IMR-90 (cell line): ENCODE data around the gene SEMA6A. TPM values are rescaled to one million over a fixed set of nuclear protein-coding genes. Genes with fewer than 3 reads are reported as not detected.

ENCODE experiments used
- ATAC-seq: fragments of 200-7000 bp; cut with Tn5 transposase; 2 replicates; pipeline ENCODE4 v1.9.1; 2020; ENCODE audit warnings: low read depth, mild to moderate bottlenecking, moderate library complexity
- BruUV-seq: library from RNA; stranded (reverse); fragments of 400-500 nt; replicated peaks from 2 replicates; lab custom pipeline; 2021; lab: Mats Ljungman, UMichigan
- CTCF ChIA-PET: fragments of 300-600 bp; formaldehyde crosslinking; extraction: SDS; loops from one replicate; lab custom pipeline; 2021; ENCODE audit warnings: antibody characterized with exemption; lab: Yijun Ruan, JAX
- POLR2A ChIA-PET: fragments of 300-600 bp; sonication (Branson Sonifier 250); formaldehyde crosslinking; loops from one replicate; lab custom pipeline; 2022; ENCODE audit warnings: antibody characterized with exemption; ENCODE audit not compliant: unreplicated experiment; lab: Charles Lee
- DNase-seq: peaks from one replicate; pipeline ENCODE4 v3.0.0; 2013
- H2AFZ ChIP-seq: replicated peaks from 2 replicates; pipeline ENCODE3; 2013; ENCODE audit warnings: low read length, mild to moderate bottlenecking; ENCODE audit not compliant: poor library complexity
- H2AK5ac ChIP-seq: 2 replicates; pipeline ENCODE4 v1.6.1; 2013; ENCODE audit warnings: low read depth, low read length, inconsistent platforms
- H2AK9ac ChIP-seq: replicated peaks from 2 replicates; pipeline ENCODE3; 2013; ENCODE audit warnings: mild to moderate bottlenecking, low read depth, low read length, moderate library complexity; ENCODE audit not compliant: poor library complexity
- H2BK120ac ChIP-seq: 2 replicates; pipeline ENCODE4 v1.6.1; 2013; ENCODE audit warnings: low read depth, low read length, inconsistent platforms
- H2BK15ac ChIP-seq: 3 replicates; pipeline ENCODE4 v1.6.1; 2013; ENCODE audit warnings: low read depth, low read length, inconsistent platforms
- H2BK20ac ChIP-seq: 2 replicates; pipeline ENCODE4 v1.6.1; 2013; ENCODE audit warnings: low read depth, mild to moderate bottlenecking, inconsistent platforms, low read length, moderate library complexity
- H2BK5ac ChIP-seq: 2 replicates; pipeline ENCODE4 v1.6.1; 2013; ENCODE audit warnings: mild to moderate bottlenecking, low read depth, low read length, inconsistent platforms; ENCODE audit not compliant: poor library complexity, severe bottlenecking
- H3K14ac ChIP-seq: replicated peaks from 2 replicates; pipeline ENCODE4 v1.6.1; 2013; ENCODE audit warnings: low read depth, low read length, inconsistent platforms
- H3K18ac ChIP-seq: 2 replicates; pipeline ENCODE4 v1.6.1; 2013; ENCODE audit warnings: low read depth, low read length, control low read depth
- H3K23ac ChIP-seq: 2 replicates; pipeline ENCODE4 v1.6.1; 2013; ENCODE audit warnings: low read depth, low read length, inconsistent platforms
- H3K27ac ChIP-seq: 2 replicates; pipeline ENCODE4 v1.5.1; 2013; ENCODE audit warnings: mild to moderate bottlenecking, control low read depth, low read length; ENCODE audit not compliant: insufficient read depth
- H3K27me3 ChIP-seq: 2 replicates; pipeline ENCODE4 v1.6.1; 2013; ENCODE audit warnings: low read length; ENCODE audit not compliant: control insufficient read depth, insufficient read depth
- H3K36me3 ChIP-seq: 2 replicates; pipeline ENCODE4 v1.6.1; 2013; ENCODE audit warnings: low read length, mixed read lengths; ENCODE audit not compliant: control insufficient read depth, insufficient read depth
- H3K4ac ChIP-seq: 2 replicates; pipeline ENCODE4 v1.6.1; 2013; ENCODE audit warnings: low read depth, low read length, inconsistent platforms
- H3K4me1 ChIP-seq: 2 replicates; pipeline ENCODE4 v1.6.1; 2013; ENCODE audit warnings: low read length, mixed read lengths; ENCODE audit not compliant: control insufficient read depth, insufficient read depth
- H3K4me2 ChIP-seq: 2 replicates; pipeline ENCODE4 v1.6.1; 2013; ENCODE audit warnings: low read depth, mild to moderate bottlenecking, control low read depth, low read length, moderate library complexity
- H3K4me3 ChIP-seq: 2 replicates; pipeline ENCODE4 v1.5.1; 2013; ENCODE audit warnings: low read depth, mild to moderate bottlenecking, control low read depth, low read length, moderate library complexity; ENCODE audit not compliant: insufficient read depth
- H3K56ac ChIP-seq: 2 replicates; pipeline ENCODE4 v1.6.1; 2013; ENCODE audit warnings: low read length, inconsistent platforms; ENCODE audit not compliant: insufficient read depth; ENCODE audit errors: extremely low read depth
- H3K79me1 ChIP-seq, 2 experiments: 2 replicates each; pipeline ENCODE4 v1.6.1; 2013; ENCODE audit warnings: low read length in 2 of 2, inconsistent platforms in 1 of 2, low read depth in 1 of 2
- H3K9ac ChIP-seq: 2 replicates; pipeline ENCODE4 v1.6.1; 2013; ENCODE audit warnings: low read depth, low read length, control low read depth
- H3K9me1 ChIP-seq: 2 replicates; pipeline ENCODE4 v1.6.1; 2013; ENCODE audit warnings: low read length, inconsistent platforms; ENCODE audit not compliant: insufficient read depth
- H3K9me3 ChIP-seq: 2 replicates; pipeline ENCODE4 v1.6.1; 2013; ENCODE audit warnings: low read length; ENCODE audit not compliant: control insufficient read depth, insufficient read depth
- H4K20me1 ChIP-seq: 2 replicates; pipeline ENCODE4 v1.6.1; 2013; ENCODE audit warnings: low read length, inconsistent platforms; ENCODE audit not compliant: insufficient read depth
- H4K5ac ChIP-seq: 2 replicates; pipeline ENCODE4 v1.6.1; 2013; ENCODE audit warnings: mild to moderate bottlenecking, low read depth, low read length, control low read depth
- H4K8ac ChIP-seq, 2 experiments: 2 replicates each; pipeline ENCODE4 v1.6.1; 2013; ENCODE audit warnings: low read depth in 2 of 2, low read length in 2 of 2, control low read depth in 1 of 2, inconsistent platforms in 1 of 2
- H4K91ac ChIP-seq: 2 replicates; pipeline ENCODE4 v1.6.1; 2013; ENCODE audit warnings: low read depth, low read length, inconsistent platforms; ENCODE audit not compliant: insufficient read depth
- RAD21 ChIP-seq: IDR thresholded peaks from 2 replicates; pipeline ENCODE4 v1.6.1; 2012; ENCODE audit warnings: low read length, improper control_type of control experiment
- SMC3 ChIP-seq: fragments of 150-350 bp; IDR thresholded peaks from 2 replicates; pipeline ENCODE4 v1.6.1; 2016; ENCODE audit warnings: low read depth, mild to moderate bottlenecking, antibody characterized with exemption, low read length, moderate library complexity
- WGBS, 2 experiments: methylation state at CpG; one replicate each; pipeline versions ENCODE4 v1.1.5 to v1.1.7; 2013; ENCODE audit warnings: missing lambda C conversion rate in 2 of 2; ENCODE audit not compliant: insufficient read length in 1 of 2; ENCODE audit errors: extremely low coverage in 2 of 2; 5-methylcytosine and 5-hydroxymethylcytosine counted together
- dilution Hi-C: fragments of 300-500 bp; cut with HindIII; formaldehyde crosslinking; loops from one replicate; pipeline ENCODE4 v1.14.3; 2018; ENCODE audit warnings: low sequenced_read_pairs; ENCODE audit not compliant: unreplicated experiment
- in situ Hi-C: fragments of 300-500 bp; cut with MboI; formaldehyde crosslinking; loops from 3 replicates; pipeline ENCODE4 v1.14.3; 2019; ENCODE audit warnings: low sequenced_read_pairs, inconsistent platforms, mixed read lengths
- intact Hi-C: fragments of 100-400 bp; cut with micrococcal nuclease; formaldehyde crosslinking; loops from 2 replicates; pipeline ENCODE4 v1.10.0; 2022
- polyA plus RNA-seq, 3 experiments: library from polyadenylated mRNA; depleted of rRNA; stranded (reverse); fragments of >200 nt; gene quantifications; 2 replicates each; pipeline ENCODE4 v1.2.3, GENCODE V29; 2012; ENCODE audit warnings: low replicate concordance in 1 of 3
- total RNA-seq: library from RNA; depleted of rRNA; stranded (reverse); fragments of >200 nt; gene quantifications from 2 replicates; pipeline ENCODE4 v1.2.3, GENCODE V29; 2012
- TF ChIP-seq, protein P1 (sequence below): fragments of 150-350 bp; IDR thresholded peaks from 2 replicates; pipeline ENCODE4 v1.6.1; 2016; ENCODE audit warnings: low read depth, mild to moderate bottlenecking, low read length, moderate library complexity, borderline replicate concordance
- TF ChIP-seq, protein P2 (sequence below): fragments of 150-350 bp; IDR thresholded peaks from 2 replicates; pipeline ENCODE4 v1.6.1; 2017; ENCODE audit warnings: mild to moderate bottlenecking, antibody characterized with exemption, low read length, low read depth
- TF ChIP-seq, protein P3 (sequence below): conservative IDR thresholded peaks from 2 replicates; pipeline ENCODE4 v1.5.1; 2012; ENCODE audit warnings: mild to moderate bottlenecking, low read depth, low read length, improper control_type of control experiment

SEMA6A gene
- total and polyA plus RNA-seq, 2 of the 4 experiments (the other 2 are of a cell fraction), result 0.27 to 0.36 TPM

DNA sequence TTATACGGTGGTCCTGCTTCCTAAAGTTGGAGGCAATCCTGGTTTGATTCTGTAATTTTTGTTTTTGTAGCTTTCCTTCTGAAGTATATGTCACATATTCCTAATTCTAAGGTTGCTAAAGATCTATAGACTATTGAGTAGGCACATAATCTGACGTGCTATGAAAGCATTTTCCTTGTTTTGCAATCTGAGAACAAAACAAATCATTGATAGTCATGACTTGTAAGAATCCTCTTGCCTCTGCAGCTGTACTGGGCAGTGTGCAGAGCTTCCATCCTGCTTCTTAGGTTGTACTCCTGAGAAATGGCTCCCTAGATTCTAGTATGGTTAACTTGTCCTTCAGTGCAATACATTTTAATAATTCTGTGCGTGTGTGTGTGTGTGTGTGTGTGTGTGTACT, 35.4 kb downstream of the SEMA6A start:
- Histone ChIP-seq H3K9me1 (no peaks in the 10 kb centered on the region), H4K5ac (no peak overlapping the region), H2BK5ac (no peak overlapping the region), H3K27me3 (no peaks in the 10 kb centered on the region), H3K36me3 (no peaks in the 10 kb centered on the region), H2AFZ (no peak overlapping the region), H3K9me3 (no peaks in the 10 kb centered on the region), H3K9ac (no peak overlapping the region), H3K4ac (no peak overlapping the region), H3K79me1 (no peaks in the 10 kb centered on the region), H3K4me2 (no peak overlapping the region), H2BK20ac (no peak overlapping the region), H3K14ac (no peak overlapping the region), H3K18ac (no peak overlapping the region), H3K27ac (no peak overlapping the region), H4K8ac (no peak overlapping the region), H2AK9ac (no peak overlapping the region), H2BK15ac (no peak overlapping the region), H4K20me1 (no peaks in the 10 kb centered on the region), H3K4me3 (no peak overlapping the region), H2BK120ac (no peak overlapping the region), H2AK5ac (no peak overlapping the region), H3K4me1 (no peaks in the 10 kb centered on the region), H3K56ac (no peak overlapping the region), H4K91ac (no peak overlapping the region), H3K23ac (no peak overlapping the region)
- TF ChIP-seq SMC3, result no peak
- TF ChIP-seq, protein P1, sequence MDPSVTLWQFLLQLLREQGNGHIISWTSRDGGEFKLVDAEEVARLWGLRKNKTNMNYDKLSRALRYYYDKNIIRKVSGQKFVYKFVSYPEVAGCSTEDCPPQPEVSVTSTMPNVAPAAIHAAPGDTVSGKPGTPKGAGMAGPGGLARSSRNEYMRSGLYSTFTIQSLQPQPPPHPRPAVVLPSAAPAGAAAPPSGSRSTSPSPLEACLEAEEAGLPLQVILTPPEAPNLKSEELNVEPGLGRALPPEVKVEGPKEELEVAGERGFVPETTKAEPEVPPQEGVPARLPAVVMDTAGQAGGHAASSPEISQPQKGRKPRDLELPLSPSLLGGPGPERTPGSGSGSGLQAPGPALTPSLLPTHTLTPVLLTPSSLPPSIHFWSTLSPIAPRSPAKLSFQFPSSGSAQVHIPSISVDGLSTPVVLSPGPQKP, result no peak
- no peak for TF ChIP-seq RAD21
- TF ChIP-seq, protein P2, sequence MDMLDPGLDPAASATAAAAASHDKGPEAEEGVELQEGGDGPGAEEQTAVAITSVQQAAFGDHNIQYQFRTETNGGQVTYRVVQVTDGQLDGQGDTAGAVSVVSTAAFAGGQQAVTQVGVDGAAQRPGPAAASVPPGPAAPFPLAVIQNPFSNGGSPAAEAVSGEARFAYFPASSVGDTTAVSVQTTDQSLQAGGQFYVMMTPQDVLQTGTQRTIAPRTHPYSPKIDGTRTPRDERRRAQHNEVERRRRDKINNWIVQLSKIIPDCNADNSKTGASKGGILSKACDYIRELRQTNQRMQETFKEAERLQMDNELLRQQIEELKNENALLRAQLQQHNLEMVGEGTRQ, result no peak
- TF ChIP-seq, protein P3, sequence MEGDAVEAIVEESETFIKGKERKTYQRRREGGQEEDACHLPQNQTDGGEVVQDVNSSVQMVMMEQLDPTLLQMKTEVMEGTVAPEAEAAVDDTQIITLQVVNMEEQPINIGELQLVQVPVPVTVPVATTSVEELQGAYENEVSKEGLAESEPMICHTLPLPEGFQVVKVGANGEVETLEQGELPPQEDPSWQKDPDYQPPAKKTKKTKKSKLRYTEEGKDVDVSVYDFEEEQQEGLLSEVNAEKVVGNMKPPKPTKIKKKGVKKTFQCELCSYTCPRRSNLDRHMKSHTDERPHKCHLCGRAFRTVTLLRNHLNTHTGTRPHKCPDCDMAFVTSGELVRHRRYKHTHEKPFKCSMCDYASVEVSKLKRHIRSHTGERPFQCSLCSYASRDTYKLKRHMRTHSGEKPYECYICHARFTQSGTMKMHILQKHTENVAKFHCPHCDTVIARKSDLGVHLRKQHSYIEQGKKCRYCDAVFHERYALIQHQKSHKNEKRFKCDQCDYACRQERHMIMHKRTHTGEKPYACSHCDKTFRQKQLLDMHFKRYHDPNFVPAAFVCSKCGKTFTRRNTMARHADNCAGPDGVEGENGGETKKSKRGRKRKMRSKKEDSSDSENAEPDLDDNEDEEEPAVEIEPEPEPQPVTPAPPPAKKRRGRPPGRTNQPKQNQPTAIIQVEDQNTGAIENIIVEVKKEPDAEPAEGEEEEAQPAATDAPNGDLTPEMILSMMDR, result no peak
- DNase-seq (no peak), ATAC-seq (no peak)
- WGBS, 2 experiments, result no CpG with 5 or more reads among the region's 3 CpGs
- dilution Hi-C loops (no loop called here), in situ Hi-C loops (no loop called here), intact Hi-C loops (no loop called here)
- no TSS peak for BruUV-seq
- POLR2A ChIA-PET, result no interaction called here
- CTCF ChIA-PET, result interaction anchor here (0.8 kb wide), 1 partner anchor 104 kb away, joined by 3 read pairs; no protein-coding TSS in a partner anchor
